ENCODE measurements around the gene GNAT3. TPM values are rescaled to one million over a fixed set of nuclear protein-coding genes. Genes with fewer than 3 reads are reported as not detected.
A peak's percentile ranks its signal among the peaks of the same experiment; 100 is the strongest.

GNAT3 gene
- total RNA-seq, 4 donors from 2014 or later, result 1.5 to 2.1 TPM; not detected in 2

GRCh38 chr7:80466636-80467035 is 45.2 kb downstream of the GNAT3 start:
- no peaks in the 10 kb centered on the region for H3K9me3 ChIP-seq
- no peaks in the 10 kb centered on the region for H3K27me3 ChIP-seq
- no peak for DNase-seq
- no peak overlapping the region for H3K4me3 ChIP-seq
- H3K36me3 ChIP-seq, result no peaks in the 10 kb centered on the region
- H3K4me1 ChIP-seq, result peaks cover 0 to 15% (median 0%) of the 10 kb centered on the region in 4 donors
- TF ChIP-seq POLR2A (IDR thresholded peaks at IDR 0.05), result no peak
- peak overlapping the region in 2 of 4 donors; percentile 52 to 71 for H3K27ac ChIP-seq

GRCh38 chr7:80464211-80464610 is 47.7 kb downstream of the GNAT3 start:
- Histone ChIP-seq H3K27me3 (no peaks in the 10 kb centered on the region), H3K9me3 (no peaks in the 10 kb centered on the region), H3K4me3 (no peak overlapping the region), H3K36me3 (no peaks in the 10 kb centered on the region), H3K4me1 (peaks cover 0 to 15% (median 0%) of the 10 kb centered on the region in 4 donors), H3K27ac (no peak overlapping the region)
- TF ChIP-seq CTCF (IDR thresholded peaks at IDR 0.05) (no peak), POLR2A (IDR thresholded peaks at IDR 0.05) (no peak)
- no peak for DNase-seq

- no peak for TF ChIP-seq POLR2A (IDR thresholded peaks at IDR 0.05)
- TF ChIP-seq CTCF (IDR thresholded peaks at IDR 0.05), result no peak
- H3K4me3 ChIP-seq, result no peak overlapping the region
- H3K36me3 ChIP-seq, result no peaks in the 10 kb centered on the region
- no peaks in the 10 kb centered on the region for H3K27me3 ChIP-seq
- no peaks in the 10 kb centered on the region for H3K9me3 ChIP-seq
- no peak overlapping the region for H3K27ac ChIP-seq
- no peak for DNase-seq
- peaks cover 0 to 15% (median 0%) of the 10 kb centered on the region in 4 donors for H3K4me1 ChIP-seq
These were observed 48.5 kb downstream of the GNAT3 start for GRCh38 chr7:80463272-80463920.

- Histone ChIP-seq H3K9me3 (no peaks in the 10 kb centered on the region), H3K36me3 (no peaks in the 10 kb centered on the region), H3K4me1 (no peaks in the 10 kb centered on the region), H3K4me3 (no peak overlapping the region), H3K27me3 (no peaks in the 10 kb centered on the region), H3K27ac (no peak overlapping the region)
- DNase-seq, result no peak
- TF ChIP-seq CTCF (IDR thresholded peaks at IDR 0.05) (no peak), POLR2A (IDR thresholded peaks at IDR 0.05) (no peak)
These were observed 51.0 kb downstream of the GNAT3 start for GRCh38 chr7:80460857-80461256.

GRCh38 chr7:80459776-80460510 is 51.9 kb downstream of the GNAT3 start:
- Histone ChIP-seq H3K4me1 (no peaks in the 10 kb centered on the region), H3K4me3 (no peak overlapping the region), H3K9me3 (no peaks in the 10 kb centered on the region), H3K27ac (no peak overlapping the region), H3K36me3 (no peaks in the 10 kb centered on the region), H3K27me3 (no peaks in the 10 kb centered on the region)
- no peak for DNase-seq
- no peak for TF ChIP-seq POLR2A (IDR thresholded peaks at IDR 0.05)
- no peak for TF ChIP-seq CTCF (IDR thresholded peaks at IDR 0.05)

Data from Peyer's patch (tissue), 4 donors.